Endothelial cell of umbilical vein (primary cell): ENCODE measurements around the gene OR5H15. TPM values are rescaled to one million over a fixed set of nuclear protein-coding genes. Genes with fewer than 3 reads are reported as not detected.

Source experiments
- BruUV-seq: library from RNA; stranded (reverse); fragments of 400-500 nt; replicated peaks from 2 replicates; lab custom pipeline; 2021; lab: Mats Ljungman, UMichigan
- CTCF ChIA-PET: fragments of 300-600, 350-600 bp; sonication (Branson Sonifier 250); formaldehyde crosslinking; loops from one replicate; lab custom pipeline; 2021; ENCODE audit warnings: antibody characterized with exemption, inconsistent platforms; lab: Charles Lee
- POLR2A ChIA-PET: fragments of 300-600, 350-600 bp; sonication (Branson Sonifier 250); formaldehyde crosslinking; loops from one replicate; lab custom pipeline; 2021; ENCODE audit warnings: antibody characterized with exemption, inconsistent platforms; lab: Charles Lee
- DNase-seq: peaks from one replicate; pipeline ENCODE4 v3.0.0-alpha.2; 2011; ENCODE audit warnings: low read depth, low spot score
- FAIRE-seq: peaks from 2 replicates; lab custom pipeline; 2011; peaks lifted over from hg19 to GRCh38; lab: Jason Lieb, UNC
- H2AFZ ChIP-seq: 2 replicates; pipeline ENCODE4 v1.6.0; 2012; ENCODE audit warnings: low read depth, low read length, control low read depth, inconsistent platforms
- H3K27ac ChIP-seq: 2 replicates; pipeline ENCODE4 v1.5.1; 2011; ENCODE audit warnings: low read depth, mild to moderate bottlenecking, control low read depth, low read length, moderate library complexity; ENCODE audit not compliant: insufficient read depth
- H3K27me3 ChIP-seq, 2 experiments: 2 replicates each; pipeline versions ENCODE4 v1.6.0 to v1.6.1; 2011; ENCODE audit warnings: low read length in 2 of 2, mixed read lengths in 1 of 2; ENCODE audit not compliant: control insufficient read depth in 2 of 2, insufficient read depth in 2 of 2
- H3K36me3 ChIP-seq, 2 experiments: 2 replicates in 1 of 2; 3 replicates in 1 of 2; pipeline ENCODE4 v1.5.1; 2011; ENCODE audit warnings: low read length in 2 of 2, mild to moderate bottlenecking in 1 of 2, moderate library complexity in 1 of 2; ENCODE audit not compliant: control insufficient read depth in 2 of 2, insufficient read depth in 2 of 2; ENCODE audit errors: extremely low read depth in 1 of 2
- H3K4me1 ChIP-seq: 3 replicates; pipeline ENCODE4 v1.5.1; 2011; ENCODE audit warnings: mild to moderate bottlenecking, low read length; ENCODE audit not compliant: control insufficient read depth, insufficient read depth; ENCODE audit errors: extremely low read depth
- H3K4me2 ChIP-seq: 2 replicates; pipeline ENCODE4 v1.6.1; 2011; ENCODE audit warnings: low read length, control low read depth, mixed read lengths; ENCODE audit not compliant: insufficient read depth
- H3K4me3 ChIP-seq, 3 experiments: fragments of 200-600 bp in 1 of 3; sonication (generic), shearing (Covaris generic) in 1 of 3; replicated peaks in 1 of 3; 2 replicates each; pipeline ENCODE4 v1.5.1; 2011 to 2016; ENCODE audit warnings: control low read depth in 3 of 3, low read length in 3 of 3, mild to moderate bottlenecking in 2 of 3, inconsistent platforms in 1 of 3, low read depth in 1 of 3, moderate library complexity in 1 of 3; ENCODE audit not compliant: insufficient read depth in 1 of 3
- H3K79me2 ChIP-seq: 2 replicates; pipeline ENCODE4 v1.6.0; 2012; ENCODE audit warnings: low read length, inconsistent platforms; ENCODE audit not compliant: control insufficient read depth, insufficient read depth
- H3K9ac ChIP-seq: replicated peaks from 2 replicates; pipeline ENCODE3; 2011; ENCODE audit warnings: low read length, control low read depth; ENCODE audit not compliant: insufficient read depth; ENCODE audit errors: extremely low read depth
- H3K9me1 ChIP-seq: replicated peaks from 3 replicates; pipeline ENCODE4 v1.6.0; 2011; ENCODE audit warnings: mild to moderate bottlenecking, low read length; ENCODE audit not compliant: control insufficient read depth, insufficient read depth; ENCODE audit errors: extremely low read depth
- H3K9me3 ChIP-seq: replicated peaks from 2 replicates; pipeline ENCODE4 v1.5.1; 2012; ENCODE audit warnings: low read length, inconsistent platforms; ENCODE audit not compliant: control insufficient read depth, insufficient read depth
- H4K20me1 ChIP-seq: replicated peaks from 2 replicates; pipeline ENCODE3; 2011; ENCODE audit warnings: mild to moderate bottlenecking, low read length; ENCODE audit not compliant: control insufficient read depth, insufficient read depth; ENCODE audit errors: extremely low read depth
- EZH2 ChIP-seq: IDR thresholded peaks from 2 replicates; pipeline ENCODE4 v1.6.1; 2012; ENCODE audit warnings: borderline replicate concordance, low read depth, mild to moderate bottlenecking, moderate library complexity, low read length, inconsistent platforms; ENCODE audit not compliant: severe bottlenecking
- FOS ChIP-seq: IDR thresholded peaks from 2 replicates; pipeline ENCODE4 v1.6.1; 2011; ENCODE audit warnings: mild to moderate bottlenecking, low read length, moderate library complexity, borderline replicate concordance; ENCODE audit not compliant: insufficient read depth
- GATA2 ChIP-seq: IDR thresholded peaks from 2 replicates; pipeline ENCODE4 v1.7.0; 2011; ENCODE audit warnings: low read depth, mild to moderate bottlenecking, moderate library complexity, mixed read lengths, low read length; ENCODE audit not compliant: insufficient read length, insufficient read depth
- JUN ChIP-seq: IDR thresholded peaks from 2 replicates; pipeline ENCODE4 v1.6.1; 2011; ENCODE audit warnings: borderline replicate concordance, low read depth; ENCODE audit not compliant: insufficient read length, insufficient read depth
- MYC ChIP-seq: IDR thresholded peaks from one replicate; pipeline ENCODE4 v1.6.1; 2011; ENCODE audit warnings: mild to moderate bottlenecking, low read depth, low read length
- POLR2A ChIP-seq: IDR thresholded peaks from 2 replicates; pipeline ENCODE4 v1.6.1; 2012; ENCODE audit warnings: low read depth, mild to moderate bottlenecking, control low read depth, low read length
- POLR2AphosphoS5 ChIP-seq: IDR thresholded peaks from 2 replicates; pipeline ENCODE4 v1.6.1; 2012; ENCODE audit warnings: low read depth, mild to moderate bottlenecking, control low read depth, low read length, moderate library complexity; ENCODE audit not compliant: insufficient read depth
- dilution Hi-C: fragments of 300-500 bp; cut with MboI; formaldehyde crosslinking; loops from one replicate; pipeline ENCODE4 v1.15.0; 2019; ENCODE audit warnings: low sequenced_read_pairs; ENCODE audit not compliant: extremely low pct_ligation_motif_present
- intact Hi-C: fragments of 100-400 bp; cut with micrococcal nuclease; formaldehyde crosslinking; loops from one replicate; pipeline ENCODE4 v1.10.0; 2022
- polyA plus RNA-seq, 4 experiments: library from polyadenylated mRNA; depleted of rRNA in 3 of 4; stranded (reverse) in 3 of 4; unstranded in 1 of 4; fragments of >200 nt; gene quantifications; 2 replicates each; pipeline versions ENCODE4 v1.2.1 to v1.2.3, GENCODE V29; 2011 to 2012; ENCODE audit warnings: missing spikeins in 1 of 4
- total RNA-seq: library from RNA; stranded (reverse); gene quantifications from 2 replicates; pipeline ENCODE4 v1.2.3, GENCODE V29; 2021
- TF ChIP-seq, protein P1 (sequence below), 2 donors: IDR thresholded peaks; 1 replicate in 1 of 2; 2 replicates in 1 of 2; pipeline ENCODE4 v1.5.1; 2011; ENCODE audit warnings: low read length in 2 of 2, mild to moderate bottlenecking in 2 of 2, moderate library complexity in 2 of 2, control low read depth in 1 of 2, inconsistent platforms in 1 of 2, low read depth in 1 of 2; ENCODE audit not compliant: insufficient read depth in 1 of 2; ENCODE audit errors: extremely low read depth in 1 of 2
- TF ChIP-seq, protein P2 (sequence below): IDR thresholded peaks from 2 replicates; pipeline ENCODE4 v1.6.1; 2011; ENCODE audit not compliant: insufficient read depth, insufficient read length

OR5H15 gene
- total and polyA plus RNA-seq, 2 donors (not counting 3 experiments of a cell fraction or from before 2014, with no cell fraction given) = not detected

- Histone ChIP-seq H3K79me2 (no peaks in the 10 kb centered on the region), H3K9me1 (no peaks in the 10 kb centered on the region), H3K27ac (no peak overlapping the region), H3K4me3 (no peak overlapping the region), H4K20me1 (no peaks in the 10 kb centered on the region), H3K4me2 (no peak overlapping the region), H2AFZ (no peak overlapping the region), H3K27me3 (no peaks in the 10 kb centered on the region), H3K4me1 (no peaks in the 10 kb centered on the region), H3K36me3 (no peaks in the 10 kb centered on the region), H3K9ac (no peak overlapping the region), H3K9me3 (no peaks in the 10 kb centered on the region)
- ChIA-PET CTCF (no interaction called here), POLR2A (no interaction called here)
- intact Hi-C loops (no loop called here), dilution Hi-C loops (no loop called here)
- TF ChIP-seq FOS (no peak), EZH2 (no peak), GATA2 (no peak)
- TF ChIP-seq, protein P1, sequence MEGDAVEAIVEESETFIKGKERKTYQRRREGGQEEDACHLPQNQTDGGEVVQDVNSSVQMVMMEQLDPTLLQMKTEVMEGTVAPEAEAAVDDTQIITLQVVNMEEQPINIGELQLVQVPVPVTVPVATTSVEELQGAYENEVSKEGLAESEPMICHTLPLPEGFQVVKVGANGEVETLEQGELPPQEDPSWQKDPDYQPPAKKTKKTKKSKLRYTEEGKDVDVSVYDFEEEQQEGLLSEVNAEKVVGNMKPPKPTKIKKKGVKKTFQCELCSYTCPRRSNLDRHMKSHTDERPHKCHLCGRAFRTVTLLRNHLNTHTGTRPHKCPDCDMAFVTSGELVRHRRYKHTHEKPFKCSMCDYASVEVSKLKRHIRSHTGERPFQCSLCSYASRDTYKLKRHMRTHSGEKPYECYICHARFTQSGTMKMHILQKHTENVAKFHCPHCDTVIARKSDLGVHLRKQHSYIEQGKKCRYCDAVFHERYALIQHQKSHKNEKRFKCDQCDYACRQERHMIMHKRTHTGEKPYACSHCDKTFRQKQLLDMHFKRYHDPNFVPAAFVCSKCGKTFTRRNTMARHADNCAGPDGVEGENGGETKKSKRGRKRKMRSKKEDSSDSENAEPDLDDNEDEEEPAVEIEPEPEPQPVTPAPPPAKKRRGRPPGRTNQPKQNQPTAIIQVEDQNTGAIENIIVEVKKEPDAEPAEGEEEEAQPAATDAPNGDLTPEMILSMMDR (IDR thresholded peaks at IDR 0.05; ENCODE audit: extremely low read depth in 1 of 2, insufficient read depth in 1 of 2, low read depth in 1 of 2, low read length in 2 of 2) = no peak
- BruUV-seq = no TSS peak
- no peak for FAIRE-seq
- no peak for DNase-seq
Measured at GRCh38 chr3:98172621-98173020, 6.1 kb downstream of the OR5H15 start.

DNA sequence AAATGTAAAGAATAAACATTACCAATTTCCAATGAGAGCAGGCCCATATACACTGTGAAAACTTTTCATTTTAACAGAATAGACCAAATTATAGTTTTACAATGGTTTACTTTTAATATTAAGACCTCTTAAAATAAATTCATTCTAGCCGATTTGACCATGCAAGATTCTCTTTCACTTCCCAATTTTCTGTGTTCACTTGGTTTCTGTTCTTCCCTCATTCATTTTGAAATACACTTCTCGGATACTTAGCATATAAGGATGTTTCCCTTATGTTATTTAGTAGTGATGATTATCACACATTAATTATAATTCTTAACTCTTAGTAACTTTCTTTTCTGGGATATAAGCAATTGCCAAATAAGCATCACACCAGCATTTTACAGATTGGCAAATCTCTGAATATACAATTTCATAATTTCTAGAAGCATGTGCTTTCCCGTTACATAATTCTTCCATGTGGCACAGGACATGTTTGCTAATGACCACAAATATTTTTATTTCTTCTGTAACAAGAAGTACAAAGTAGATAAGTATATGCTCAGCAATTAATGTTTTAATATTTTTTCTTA is 13.9 kb downstream of the OR5H15 start:
- H3K9me1 ChIP-seq = no peaks in the 10 kb centered on the region
- H3K27me3 ChIP-seq = no peaks in the 10 kb centered on the region
- no peak for FAIRE-seq
- H3K4me2 ChIP-seq = no peak overlapping the region
- no TSS peak for BruUV-seq
- H3K36me3 ChIP-seq = no peaks in the 10 kb centered on the region
- H3K4me3 ChIP-seq = no peak overlapping the region
- H3K4me1 ChIP-seq = no peaks in the 10 kb centered on the region
- H3K27ac ChIP-seq = no peak overlapping the region
- H3K9me3 ChIP-seq = no peaks in the 10 kb centered on the region
- intact Hi-C loops = no loop called here
- dilution Hi-C loops = no loop called here
- no peak for TF ChIP-seq POLR2A
- TF ChIP-seq, protein P1 (IDR thresholded peaks at IDR 0.05; ENCODE audit: extremely low read depth in 1 of 2, insufficient read depth in 1 of 2, low read depth in 1 of 2, low read length in 2 of 2) = no peak
- TF ChIP-seq FOS = no peak
- no peak for TF ChIP-seq POLR2AphosphoS5
- TF ChIP-seq, protein P2, sequence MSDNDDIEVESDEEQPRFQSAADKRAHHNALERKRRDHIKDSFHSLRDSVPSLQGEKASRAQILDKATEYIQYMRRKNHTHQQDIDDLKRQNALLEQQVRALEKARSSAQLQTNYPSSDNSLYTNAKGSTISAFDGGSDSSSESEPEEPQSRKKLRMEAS = no peak
- TF ChIP-seq JUN = no peak
- no peak for TF ChIP-seq MYC
- TF ChIP-seq EZH2 = no peak
- no peak for TF ChIP-seq GATA2
- no peak overlapping the region for H3K9ac ChIP-seq
- no peak overlapping the region for H2AFZ ChIP-seq
- H4K20me1 ChIP-seq = no peaks in the 10 kb centered on the region
- ChIA-PET POLR2A (no interaction called here), CTCF (no interaction called here)
- no peak for DNase-seq
- H3K79me2 ChIP-seq = no peaks in the 10 kb centered on the region
